ENCODE results near the gene LIN28B.

Gene LIN28B

GRCh38 chr6:104936766-104937535 lies 20.0 kb upstream of the LIN28B start:
- H3K9me3 ChIP-seq (ENCODE audit: insufficient read depth, low read length, severe bottlenecking): peaks cover 5% of the 10 kb centered on the region
- TF ChIP-seq, protein P1, sequence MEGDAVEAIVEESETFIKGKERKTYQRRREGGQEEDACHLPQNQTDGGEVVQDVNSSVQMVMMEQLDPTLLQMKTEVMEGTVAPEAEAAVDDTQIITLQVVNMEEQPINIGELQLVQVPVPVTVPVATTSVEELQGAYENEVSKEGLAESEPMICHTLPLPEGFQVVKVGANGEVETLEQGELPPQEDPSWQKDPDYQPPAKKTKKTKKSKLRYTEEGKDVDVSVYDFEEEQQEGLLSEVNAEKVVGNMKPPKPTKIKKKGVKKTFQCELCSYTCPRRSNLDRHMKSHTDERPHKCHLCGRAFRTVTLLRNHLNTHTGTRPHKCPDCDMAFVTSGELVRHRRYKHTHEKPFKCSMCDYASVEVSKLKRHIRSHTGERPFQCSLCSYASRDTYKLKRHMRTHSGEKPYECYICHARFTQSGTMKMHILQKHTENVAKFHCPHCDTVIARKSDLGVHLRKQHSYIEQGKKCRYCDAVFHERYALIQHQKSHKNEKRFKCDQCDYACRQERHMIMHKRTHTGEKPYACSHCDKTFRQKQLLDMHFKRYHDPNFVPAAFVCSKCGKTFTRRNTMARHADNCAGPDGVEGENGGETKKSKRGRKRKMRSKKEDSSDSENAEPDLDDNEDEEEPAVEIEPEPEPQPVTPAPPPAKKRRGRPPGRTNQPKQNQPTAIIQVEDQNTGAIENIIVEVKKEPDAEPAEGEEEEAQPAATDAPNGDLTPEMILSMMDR (IDR thresholded peaks at IDR 0.05; ENCODE audit: borderline replicate concordance, extremely low read depth, low read length, poor library complexity, severe bottlenecking): no peak
- no peak for TF ChIP-seq EZH2 (IDR thresholded peaks at IDR 0.05; ENCODE audit: borderline replicate concordance, low read depth, low read length, severe bottlenecking)
- H3K36me3 ChIP-seq (ENCODE audit: insufficient read depth, low read length): no peaks in the 10 kb centered on the region
- no peak overlapping the region for H3K9ac ChIP-seq (ENCODE audit: low read depth, low read length)
- H3K27ac ChIP-seq (ENCODE audit: low read length): no peak overlapping the region
- H3K4me2 ChIP-seq (ENCODE audit: insufficient read depth, low read length): no peak overlapping the region
- DNase-seq: no peak
- no peak for ATAC-seq (ENCODE audit: insufficient read depth, low read depth)
- 0 out of 2 replicates have a peak overlapping the region, but pooled peaks have one; percentile 2 for H2AFZ ChIP-seq (ENCODE audit: low read depth, low read length)
- H3K4me3 ChIP-seq (ENCODE audit: low read depth in 1 of 2, low read length in 2 of 2): no peak overlapping the region
- no peaks in the 10 kb centered on the region for H3K4me1 ChIP-seq (ENCODE audit: insufficient read depth, low read length)
- no peaks in the 10 kb centered on the region for H4K20me1 ChIP-seq (ENCODE audit: insufficient read depth, low read length)
- no peaks in the 10 kb centered on the region for H3K79me2 ChIP-seq (ENCODE audit: insufficient read depth, low read length)
- H3K27me3 ChIP-seq (ENCODE audit: insufficient read depth, low read length, poor library complexity): no peaks in the 10 kb centered on the region

DNA sequence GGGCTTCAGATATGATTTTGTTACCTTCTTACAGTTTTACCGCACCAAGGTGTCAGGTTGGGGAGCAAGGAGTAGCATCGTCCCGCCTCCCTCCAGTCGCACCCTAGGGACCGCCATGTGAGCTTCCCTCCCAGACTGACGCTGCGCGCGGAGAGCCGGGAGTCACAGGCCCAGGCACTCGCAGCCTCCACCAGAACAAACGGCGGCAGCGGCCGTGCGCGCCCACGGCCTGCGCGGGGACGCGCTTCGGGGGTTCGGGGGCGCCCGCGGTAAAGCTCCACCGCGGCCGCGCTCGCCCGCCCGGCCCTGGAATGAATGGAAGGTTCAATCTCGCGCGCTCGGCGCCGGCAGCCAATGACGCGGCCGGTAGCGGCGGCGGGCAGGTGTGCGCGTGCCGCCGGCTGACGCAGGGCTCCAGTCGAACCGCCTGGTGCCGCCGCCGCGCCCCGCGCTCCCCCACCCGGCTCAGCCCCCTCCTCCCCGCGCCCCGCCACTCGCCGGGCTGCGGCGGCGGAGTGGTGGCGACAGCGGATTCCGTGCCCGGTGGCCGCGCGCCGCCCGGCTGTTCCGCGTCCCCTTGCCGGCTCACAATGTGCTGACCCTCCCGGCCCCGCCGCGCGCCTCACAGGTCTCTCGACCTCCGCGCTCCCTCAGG lies 16.5 kb upstream of the LIN28B start:
- H4K20me1 ChIP-seq (ENCODE audit: insufficient read depth, low read length): no peaks in the 10 kb centered on the region
- ATAC-seq (ENCODE audit: insufficient read depth, low read depth) (no peak), DNase-seq (no peak)
- no peak overlapping the region for H3K27ac ChIP-seq (ENCODE audit: low read length)
- no peak overlapping the region for H3K4me2 ChIP-seq (ENCODE audit: insufficient read depth, low read length)
- no peaks in the 10 kb centered on the region for H3K4me1 ChIP-seq (ENCODE audit: insufficient read depth, low read length)
- H3K9ac ChIP-seq (ENCODE audit: low read depth, low read length): no peak overlapping the region
- peaks cover 5% of the 10 kb centered on the region for H3K9me3 ChIP-seq (ENCODE audit: insufficient read depth, low read length, severe bottlenecking)
- TF ChIP-seq, protein P1 (IDR thresholded peaks at IDR 0.05; ENCODE audit: borderline replicate concordance, extremely low read depth, low read length, poor library complexity, severe bottlenecking): no peak
- TF ChIP-seq EZH2 (IDR thresholded peaks at IDR 0.05; ENCODE audit: borderline replicate concordance, low read depth, low read length, severe bottlenecking): no peak
- no peaks in the 10 kb centered on the region for H3K36me3 ChIP-seq (ENCODE audit: insufficient read depth, low read length)
- no peak overlapping the region for H2AFZ ChIP-seq (ENCODE audit: low read depth, low read length)
- H3K27me3 ChIP-seq (ENCODE audit: insufficient read depth, low read length, poor library complexity): no peaks in the 10 kb centered on the region
- H3K4me3 ChIP-seq (ENCODE audit: low read depth in 1 of 2, low read length in 2 of 2): no peak overlapping the region
- H3K79me2 ChIP-seq (ENCODE audit: insufficient read depth, low read length): no peaks in the 10 kb centered on the region

DNA sequence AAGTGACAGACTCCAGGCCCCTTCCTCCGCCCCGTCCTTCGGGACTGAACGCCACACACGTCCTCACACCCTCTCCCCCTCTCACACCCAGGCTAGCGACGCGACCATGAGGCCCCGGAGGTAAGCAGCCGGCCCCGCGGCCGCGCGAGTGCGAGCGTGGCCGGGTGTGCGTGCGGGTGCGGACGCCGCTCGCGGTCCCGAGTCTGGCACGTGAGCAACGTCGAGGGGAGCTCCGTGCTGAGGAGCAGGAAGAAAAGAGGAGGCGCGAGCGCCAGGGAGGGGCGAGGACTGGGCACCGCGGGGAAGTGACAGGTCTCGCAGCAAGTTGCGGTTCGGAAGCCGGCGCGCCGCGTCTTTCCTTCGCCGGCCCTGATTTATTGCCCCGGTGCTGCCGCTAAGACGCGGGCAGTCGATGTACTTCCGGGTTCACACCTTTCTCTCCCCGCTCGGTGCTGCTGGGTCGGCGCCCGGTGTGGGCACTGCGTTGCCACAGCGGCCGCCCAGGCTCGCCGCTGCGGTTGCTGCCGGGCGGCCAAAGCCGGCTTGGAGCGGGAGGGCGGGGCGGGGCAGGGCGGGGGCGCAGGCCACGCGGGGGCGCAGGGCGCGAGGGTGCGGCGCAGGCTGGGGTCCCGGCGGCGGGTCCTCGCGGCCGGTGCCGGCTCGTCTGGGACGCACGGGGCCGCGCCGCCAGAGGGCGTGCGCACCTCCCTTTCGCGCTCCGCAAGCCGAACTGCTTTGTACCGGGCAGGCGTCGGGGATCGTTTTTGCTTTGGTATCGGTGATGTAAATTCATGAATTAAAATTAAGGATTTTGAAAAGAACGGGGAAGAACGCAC lies 15.8 kb upstream of the LIN28B start:
- Histone ChIP-seq H3K9ac (ENCODE audit: low read depth, low read length) (no peak overlapping the region), H3K27me3 (ENCODE audit: insufficient read depth, low read length, poor library complexity) (no peaks in the 10 kb centered on the region), H3K27ac (ENCODE audit: low read length) (no peak overlapping the region), H3K4me3 (ENCODE audit: low read depth in 1 of 2, low read length in 2 of 2) (no peak overlapping the region), H4K20me1 (ENCODE audit: insufficient read depth, low read length) (no peaks in the 10 kb centered on the region), H3K9me3 (ENCODE audit: insufficient read depth, low read length, severe bottlenecking) (peaks cover 5% of the 10 kb centered on the region), H3K36me3 (ENCODE audit: insufficient read depth, low read length) (no peaks in the 10 kb centered on the region), H3K4me2 (ENCODE audit: insufficient read depth, low read length) (no peak overlapping the region), H3K79me2 (ENCODE audit: insufficient read depth, low read length) (no peaks in the 10 kb centered on the region), H2AFZ (ENCODE audit: low read depth, low read length) (no peak overlapping the region), H3K4me1 (ENCODE audit: insufficient read depth, low read length) (no peaks in the 10 kb centered on the region)
- no peak for TF ChIP-seq EZH2 (IDR thresholded peaks at IDR 0.05; ENCODE audit: borderline replicate concordance, low read depth, low read length, severe bottlenecking)
- TF ChIP-seq, protein P1 (IDR thresholded peaks at IDR 0.05; ENCODE audit: borderline replicate concordance, extremely low read depth, low read length, poor library complexity, severe bottlenecking): no peak
- ATAC-seq (ENCODE audit: insufficient read depth, low read depth) (no peak), DNase-seq (no peak)

Data from DND-41 (cell line).